Measurements from ENCODE around the gene KIF1A. TPM values are rescaled to one million over a fixed set of nuclear protein-coding genes. Genes with fewer than 3 reads are reported as not detected.

KIF1A gene
- polyA plus RNA-seq, 1 donor from 2014 or later, result 63.4 TPM

DNA sequence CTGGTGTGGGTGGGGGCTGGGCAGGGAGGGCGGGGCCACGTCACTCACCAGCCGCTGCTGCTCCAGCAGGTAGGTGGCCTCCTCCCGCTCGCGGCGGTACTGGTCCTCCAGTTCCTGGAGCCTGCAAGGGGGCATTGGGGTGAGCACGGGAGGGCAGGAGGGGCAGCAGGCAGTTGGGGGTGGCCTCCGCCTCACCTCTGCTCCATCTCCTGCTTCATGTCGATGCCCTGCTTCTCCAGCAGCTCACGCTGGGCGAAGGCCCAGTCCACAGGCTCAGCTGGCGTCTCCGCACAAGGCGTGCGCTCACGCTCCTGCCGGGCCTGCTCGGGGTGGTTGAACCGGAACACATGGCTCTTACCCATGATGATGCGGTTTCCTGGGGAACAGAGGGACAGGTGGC is 57.0 kb downstream of the KIF1A start:
- Histone ChIP-seq H3K27me3 (ENCODE audit: insufficient read depth, low read depth, low read length) (no peaks in the 10 kb centered on the region), H3K9ac (ENCODE audit: low read length) (no peak overlapping the region), H3K9me3 (ENCODE audit: low read length) (no peaks in the 10 kb centered on the region), H2AFZ (ENCODE audit: low read depth, low read length) (no peak overlapping the region), H3K4me2 (ENCODE audit: low read length) (no peak overlapping the region), H3K36me3 (ENCODE audit: insufficient read depth, low read length) (no peaks in the 10 kb centered on the region), H3K4me3 (ENCODE audit: low read length) (no peak overlapping the region), H3F3A (ENCODE audit: insufficient read depth, low read length, poor library complexity, severe bottlenecking) (no peaks in the 10 kb centered on the region), H4K20me1 (ENCODE audit: insufficient read depth) (no peaks in the 10 kb centered on the region), H3K27ac (ENCODE audit: low read length) (no peak overlapping the region), H3K79me2 (replicated peaks; ENCODE audit: insufficient read depth, low read length) (no peaks in the 10 kb centered on the region), H3K9me2 (ENCODE audit: insufficient read depth, low read length) (no peaks in the 10 kb centered on the region)
- TF ChIP-seq MXI1 (conservative IDR thresholded peaks at IDR 0.05; ENCODE audit: poor library complexity, severe bottlenecking) (no peak), TAF1 (IDR thresholded peaks at IDR 0.05; ENCODE audit: low read depth) (no peak), EZH2 (IDR thresholded peaks at IDR 0.05; ENCODE audit: borderline replicate concordance, insufficient read depth, low read length, poor library complexity, severe bottlenecking) (no peak), POLR2AphosphoS5 (IDR thresholded peaks at IDR 0.05) (no peak), EP300 (conservative IDR thresholded peaks at IDR 0.05; ENCODE audit: poor library complexity, severe bottlenecking) (no peak), RAD21 (conservative IDR thresholded peaks at IDR 0.05) (no peak), SMC3 (conservative IDR thresholded peaks at IDR 0.05; ENCODE audit: poor library complexity) (no peak)
- TF ChIP-seq, protein P1, sequence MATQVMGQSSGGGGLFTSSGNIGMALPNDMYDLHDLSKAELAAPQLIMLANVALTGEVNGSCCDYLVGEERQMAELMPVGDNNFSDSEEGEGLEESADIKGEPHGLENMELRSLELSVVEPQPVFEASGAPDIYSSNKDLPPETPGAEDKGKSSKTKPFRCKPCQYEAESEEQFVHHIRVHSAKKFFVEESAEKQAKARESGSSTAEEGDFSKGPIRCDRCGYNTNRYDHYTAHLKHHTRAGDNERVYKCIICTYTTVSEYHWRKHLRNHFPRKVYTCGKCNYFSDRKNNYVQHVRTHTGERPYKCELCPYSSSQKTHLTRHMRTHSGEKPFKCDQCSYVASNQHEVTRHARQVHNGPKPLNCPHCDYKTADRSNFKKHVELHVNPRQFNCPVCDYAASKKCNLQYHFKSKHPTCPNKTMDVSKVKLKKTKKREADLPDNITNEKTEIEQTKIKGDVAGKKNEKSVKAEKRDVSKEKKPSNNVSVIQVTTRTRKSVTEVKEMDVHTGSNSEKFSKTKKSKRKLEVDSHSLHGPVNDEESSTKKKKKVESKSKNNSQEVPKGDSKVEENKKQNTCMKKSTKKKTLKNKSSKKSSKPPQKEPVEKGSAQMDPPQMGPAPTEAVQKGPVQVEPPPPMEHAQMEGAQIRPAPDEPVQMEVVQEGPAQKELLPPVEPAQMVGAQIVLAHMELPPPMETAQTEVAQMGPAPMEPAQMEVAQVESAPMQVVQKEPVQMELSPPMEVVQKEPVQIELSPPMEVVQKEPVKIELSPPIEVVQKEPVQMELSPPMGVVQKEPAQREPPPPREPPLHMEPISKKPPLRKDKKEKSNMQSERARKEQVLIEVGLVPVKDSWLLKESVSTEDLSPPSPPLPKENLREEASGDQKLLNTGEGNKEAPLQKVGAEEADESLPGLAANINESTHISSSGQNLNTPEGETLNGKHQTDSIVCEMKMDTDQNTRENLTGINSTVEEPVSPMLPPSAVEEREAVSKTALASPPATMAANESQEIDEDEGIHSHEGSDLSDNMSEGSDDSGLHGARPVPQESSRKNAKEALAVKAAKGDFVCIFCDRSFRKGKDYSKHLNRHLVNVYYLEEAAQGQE (IDR thresholded peaks at IDR 0.05; ENCODE audit: borderline replicate concordance), result no peak
- TF ChIP-seq, protein P2, sequence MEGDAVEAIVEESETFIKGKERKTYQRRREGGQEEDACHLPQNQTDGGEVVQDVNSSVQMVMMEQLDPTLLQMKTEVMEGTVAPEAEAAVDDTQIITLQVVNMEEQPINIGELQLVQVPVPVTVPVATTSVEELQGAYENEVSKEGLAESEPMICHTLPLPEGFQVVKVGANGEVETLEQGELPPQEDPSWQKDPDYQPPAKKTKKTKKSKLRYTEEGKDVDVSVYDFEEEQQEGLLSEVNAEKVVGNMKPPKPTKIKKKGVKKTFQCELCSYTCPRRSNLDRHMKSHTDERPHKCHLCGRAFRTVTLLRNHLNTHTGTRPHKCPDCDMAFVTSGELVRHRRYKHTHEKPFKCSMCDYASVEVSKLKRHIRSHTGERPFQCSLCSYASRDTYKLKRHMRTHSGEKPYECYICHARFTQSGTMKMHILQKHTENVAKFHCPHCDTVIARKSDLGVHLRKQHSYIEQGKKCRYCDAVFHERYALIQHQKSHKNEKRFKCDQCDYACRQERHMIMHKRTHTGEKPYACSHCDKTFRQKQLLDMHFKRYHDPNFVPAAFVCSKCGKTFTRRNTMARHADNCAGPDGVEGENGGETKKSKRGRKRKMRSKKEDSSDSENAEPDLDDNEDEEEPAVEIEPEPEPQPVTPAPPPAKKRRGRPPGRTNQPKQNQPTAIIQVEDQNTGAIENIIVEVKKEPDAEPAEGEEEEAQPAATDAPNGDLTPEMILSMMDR (IDR thresholded peaks at IDR 0.05; ENCODE audit: poor library complexity, severe bottlenecking), result no peak

DNA sequence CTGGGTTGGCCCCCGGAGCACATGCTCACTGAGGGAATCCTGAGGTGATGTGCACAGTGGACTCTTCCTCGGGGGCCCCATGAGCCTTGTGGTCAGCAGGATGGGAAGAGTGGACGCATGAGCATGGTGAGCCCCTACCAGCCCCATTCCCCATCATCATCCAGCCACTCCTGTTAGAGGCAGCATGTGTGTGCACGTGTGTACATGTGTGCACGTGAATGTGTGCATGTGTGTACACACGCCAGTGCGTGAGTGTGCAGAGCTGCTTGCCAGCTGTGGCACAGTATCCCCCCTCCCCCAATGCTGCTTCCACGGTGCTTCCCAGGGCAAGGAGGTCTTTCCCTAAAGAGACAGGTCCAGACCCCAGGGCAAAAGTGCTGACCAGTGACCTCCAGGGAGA is 57.8 kb downstream of the KIF1A start:
- Histone ChIP-seq H3K4me2 (ENCODE audit: low read length) (no peak overlapping the region), H2AFZ (ENCODE audit: low read depth, low read length) (no peak overlapping the region), H3K27ac (ENCODE audit: low read length) (no peak overlapping the region), H3K79me2 (replicated peaks; ENCODE audit: insufficient read depth, low read length) (no peaks in the 10 kb centered on the region), H3F3A (ENCODE audit: insufficient read depth, low read length, poor library complexity, severe bottlenecking) (no peaks in the 10 kb centered on the region), H4K20me1 (ENCODE audit: insufficient read depth) (no peaks in the 10 kb centered on the region), H3K36me3 (ENCODE audit: insufficient read depth, low read length) (no peaks in the 10 kb centered on the region), H3K4me3 (ENCODE audit: low read length) (no peak overlapping the region), H3K9ac (ENCODE audit: low read length) (no peak overlapping the region), H3K27me3 (ENCODE audit: insufficient read depth, low read depth, low read length) (no peaks in the 10 kb centered on the region), H3K9me3 (ENCODE audit: low read length) (no peaks in the 10 kb centered on the region), H3K9me2 (ENCODE audit: insufficient read depth, low read length) (no peaks in the 10 kb centered on the region)
- no peak for TF ChIP-seq RAD21 (conservative IDR thresholded peaks at IDR 0.05)
- no peak for TF ChIP-seq TAF1 (IDR thresholded peaks at IDR 0.05; ENCODE audit: low read depth)
- TF ChIP-seq SMC3 (conservative IDR thresholded peaks at IDR 0.05; ENCODE audit: poor library complexity), result no peak
- TF ChIP-seq MXI1 (conservative IDR thresholded peaks at IDR 0.05; ENCODE audit: poor library complexity, severe bottlenecking), result no peak
- TF ChIP-seq, protein P1 (IDR thresholded peaks at IDR 0.05; ENCODE audit: borderline replicate concordance), result no peak
- TF ChIP-seq POLR2AphosphoS5 (IDR thresholded peaks at IDR 0.05), result no peak
- TF ChIP-seq EZH2 (IDR thresholded peaks at IDR 0.05; ENCODE audit: borderline replicate concordance, insufficient read depth, low read length, poor library complexity, severe bottlenecking), result no peak
